Small intestine (tissue), 7 donors: Measurements from ENCODE around the gene HMGCR. TPM values are rescaled to one million over a fixed set of nuclear protein-coding genes. Genes with fewer than 3 reads are reported as not detected.
"Not testable (repeated sequence)": the region's sequence is repeated elsewhere in the genome, so short reads cannot be mapped to it uniquely, and the experiment has no call there.

Experiments
- DNase-seq, 2 donors: peaks; one replicate each; pipeline versions ENCODE4 v3.0.0 to v3.0.0-alpha.2; 2013
- FAIRE-seq: peaks from 2 replicates; lab custom pipeline; 2012; peaks lifted over from hg19 to GRCh38; lab: Jason Lieb, UNC
- H3K27ac ChIP-seq, 3 donors: one replicate each; pipeline ENCODE4 v1.5.1; 2013; ENCODE audit warnings: low read length in 2 of 3, mild to moderate bottlenecking in 2 of 3, control low read depth in 1 of 3, inconsistent platforms in 1 of 3, low read depth in 1 of 3, moderate library complexity in 1 of 3
- H3K27me3 ChIP-seq, 3 donors: one replicate each; pipeline ENCODE4 v1.6.1; 2013; ENCODE audit warnings: low read length in 3 of 3, inconsistent platforms in 1 of 3; ENCODE audit not compliant: control insufficient read depth in 3 of 3, insufficient read depth in 3 of 3
- H3K36me3 ChIP-seq, 3 donors: one replicate each; pipeline ENCODE4 v1.6.1; 2013; ENCODE audit warnings: low read length in 3 of 3, inconsistent platforms in 1 of 3, low read depth in 1 of 3, mild to moderate bottlenecking in 1 of 3, moderate library complexity in 1 of 3; ENCODE audit not compliant: control insufficient read depth in 3 of 3, insufficient read depth in 2 of 3
- H3K4me1 ChIP-seq, 3 donors: one replicate each; pipeline ENCODE4 v1.6.1; 2013; ENCODE audit warnings: low read length in 2 of 3, inconsistent platforms in 1 of 3, low read depth in 1 of 3, mild to moderate bottlenecking in 1 of 3, moderate library complexity in 1 of 3; ENCODE audit not compliant: control insufficient read depth in 3 of 3, insufficient read depth in 2 of 3
- H3K4me3 ChIP-seq, 3 donors: one replicate each; pipeline ENCODE4 v1.5.1; 2013; ENCODE audit warnings: low read length in 3 of 3, control low read depth in 1 of 3, inconsistent platforms in 1 of 3, low read depth in 1 of 3, mild to moderate bottlenecking in 1 of 3, moderate library complexity in 1 of 3
- H3K9me3 ChIP-seq, 2 donors: one replicate each; pipeline ENCODE4 v1.6.1; 2013; ENCODE audit warnings: low read depth in 1 of 2, low read length in 1 of 2; ENCODE audit not compliant: control insufficient read depth in 2 of 2, insufficient read depth in 1 of 2
- WGBS, 3 donors: extraction: QIAGEN DNeasy Blood & Tissue Kit; methylation state at CpG; one replicate each; pipeline ENCODE4 v1.1.7; 2013; 5-methylcytosine and 5-hydroxymethylcytosine counted together
- polyA plus RNA-seq, 4 donors: library from polyadenylated mRNA; stranded (reverse) in 3 of 4; unstranded in 1 of 4; fragments of 200-250 nt in 3 of 4; fragments of 120-200 nt in 1 of 4; gene quantifications; one replicate each; pipeline versions ENCODE4 v1.2.1 to v1.2.3, GENCODE V29; 2013
- donor health status: healthy with polysubstance abuse.
- donor health status: control.
- donor health status: control.
- donor health status: Bipolar disorder and iron deficiency.
- donor health status: healthy.

Gene HMGCR
- polyA plus RNA-seq, 4 donors = 3.8 to 54.3 (median 29.3) TPM

DNA sequence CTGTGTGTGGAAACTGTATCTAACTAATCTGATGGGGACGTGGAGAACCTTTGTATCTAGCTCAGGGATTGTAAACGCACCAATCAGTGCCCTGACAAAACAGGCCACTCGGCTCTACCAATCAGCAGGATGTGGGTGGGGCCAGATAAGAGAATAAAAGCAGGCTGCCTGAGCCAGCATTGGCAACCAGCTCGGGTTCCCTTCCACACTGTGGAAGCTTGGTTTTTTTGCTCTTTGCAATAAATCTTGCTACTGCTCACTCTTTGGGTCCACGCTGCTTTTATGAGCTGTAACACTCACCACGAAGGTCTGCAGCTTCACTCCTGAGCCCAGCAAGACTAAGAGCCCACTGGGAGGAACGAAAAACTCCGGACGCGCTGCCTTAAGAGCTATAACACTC lies 2.6 kb upstream of the HMGCR start:
- FAIRE-seq = not testable (repeated sequence)

GRCh38 chr5:75335486-75335885 lies 1.5 kb upstream of the HMGCR start:
- Histone ChIP-seq H3K4me3 (no peak overlapping the region), H3K4me1 (peaks cover 2 to 7% (median 4%) of the 10 kb centered on the region in 3 donors), H3K27me3 (no peaks in the 10 kb centered on the region), H3K36me3 (no peaks in the 10 kb centered on the region), H3K27ac (no peak overlapping the region), H3K9me3 (no peaks in the 10 kb centered on the region)
- 64 to 75% (median 65%) methylated on average over 2 of the region's 2 CpGs for WGBS, 3 donors
- DNase-seq = no peak
- no peak for FAIRE-seq

More for the DNA sequence above, 2.6 kb upstream of the HMGCR start:
- not testable (repeated sequence) for H3K27me3 ChIP-seq, H3K9me3 ChIP-seq, DNase-seq, H3K4me3 ChIP-seq, H3K36me3 ChIP-seq, H3K27ac ChIP-seq, H3K4me1 ChIP-seq
- 81 to 93% (median 85%) methylated on average over 9 to 10 of the region's 10 CpGs for WGBS, 3 donors

DNA sequence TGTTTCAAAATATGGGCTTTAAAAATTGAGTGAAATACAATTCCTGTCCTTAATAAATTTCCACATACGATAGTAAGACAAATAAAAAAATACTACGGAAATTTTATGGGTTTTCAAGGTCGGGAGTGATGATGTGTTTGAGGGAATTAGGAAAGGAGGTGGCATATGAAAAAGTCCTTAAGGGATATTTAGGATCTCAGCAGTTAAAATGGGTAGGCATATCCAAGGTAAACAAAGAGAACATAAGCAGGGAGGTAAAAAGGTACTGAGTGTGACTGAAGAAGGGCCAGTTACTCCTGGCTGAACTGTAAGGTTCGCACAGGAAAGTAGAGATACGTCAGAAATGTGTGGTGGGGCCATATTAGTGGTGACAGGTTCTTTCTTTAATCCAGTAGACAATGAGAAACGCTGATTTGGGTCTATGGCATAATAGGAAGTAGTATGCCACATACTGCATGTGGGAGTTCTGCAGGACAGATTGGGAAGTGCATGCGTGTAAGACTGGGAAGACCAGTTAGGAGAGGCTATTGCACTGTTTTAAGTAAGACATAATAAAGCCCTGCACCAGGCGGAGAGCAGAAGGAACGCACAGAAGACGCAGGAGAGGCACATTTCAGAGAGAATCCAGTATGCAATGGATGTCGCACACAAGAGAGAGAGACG lies 937 bp upstream of the HMGCR start:
- WGBS, 3 donors = 5 to 13% (median 7%) methylated on average over 12 of the region's 12 CpGs
- Histone ChIP-seq H3K36me3 (no peaks in the 10 kb centered on the region), H3K4me1 (peaks cover 2 to 7% (median 4%) of the 10 kb centered on the region in 3 donors), H3K4me3 (peak overlapping the region; percentile 28 to 96 (median 82)), H3K9me3 (no peaks in the 10 kb centered on the region), H3K27ac (peak overlapping the region; percentile 69 to 90 (median 89)), H3K27me3 (no peaks in the 10 kb centered on the region)
- peak; percentile 77 to 81 for DNase-seq
- no peak for FAIRE-seq

- no peaks in the 10 kb centered on the region for H3K9me3 ChIP-seq
- DNase-seq (peak; percentile 43 to 69), FAIRE-seq (no peak)
- H3K36me3 ChIP-seq = no peaks in the 10 kb centered on the region
- peak overlapping the region; percentile 82 to 99 (median 96) for H3K4me3 ChIP-seq
- 0 to 1% (median 1%) methylated on average over 45 to 50 of the region's 50 CpGs for WGBS, 3 donors
- peak overlapping the region; percentile 75 to 94 (median 91) for H3K27ac ChIP-seq
- H3K27me3 ChIP-seq = no peaks in the 10 kb centered on the region
- H3K4me1 ChIP-seq = peaks cover 2 to 7% (median 5%) of the 10 kb centered on the region in 3 donors
Measured at GRCh38 chr5:75337366-75338021, 474 bp downstream of the HMGCR start.

DNA sequence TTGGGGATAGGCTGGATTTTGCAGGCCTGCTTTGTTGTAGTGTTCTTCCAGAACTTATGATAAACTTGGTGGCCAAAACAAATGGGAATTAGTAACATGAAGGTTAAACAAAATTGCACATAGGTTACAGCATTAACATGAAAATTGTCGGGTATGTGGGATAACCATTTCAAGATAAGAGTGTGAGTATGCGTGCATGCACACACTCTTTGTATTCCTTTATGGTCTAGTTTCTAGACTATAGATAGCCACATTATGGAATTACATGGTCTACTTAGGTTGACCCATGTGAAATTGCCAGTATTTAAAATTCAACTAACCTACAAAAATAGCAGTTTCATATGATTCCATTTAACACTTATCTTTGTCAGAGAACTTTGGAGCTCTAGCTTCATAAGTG lies 1.4 kb downstream of the HMGCR start:
- WGBS, 3 donors = 7 to 56% (median 31%) methylated on average over 2 of the region's 2 CpGs
- Histone ChIP-seq H3K27me3 (no peaks in the 10 kb centered on the region), H3K4me1 (peaks cover 2 to 7% (median 5%) of the 10 kb centered on the region in 3 donors), H3K9me3 (no peaks in the 10 kb centered on the region), H3K4me3 (peak overlapping the region; percentile 31 to 96 (median 82)), H3K36me3 (peaks cover 0 to 6% (median 0%) of the 10 kb centered on the region in 3 donors), H3K27ac (no peak overlapping the region)
- FAIRE-seq (no peak), DNase-seq (no peak)

DNA sequence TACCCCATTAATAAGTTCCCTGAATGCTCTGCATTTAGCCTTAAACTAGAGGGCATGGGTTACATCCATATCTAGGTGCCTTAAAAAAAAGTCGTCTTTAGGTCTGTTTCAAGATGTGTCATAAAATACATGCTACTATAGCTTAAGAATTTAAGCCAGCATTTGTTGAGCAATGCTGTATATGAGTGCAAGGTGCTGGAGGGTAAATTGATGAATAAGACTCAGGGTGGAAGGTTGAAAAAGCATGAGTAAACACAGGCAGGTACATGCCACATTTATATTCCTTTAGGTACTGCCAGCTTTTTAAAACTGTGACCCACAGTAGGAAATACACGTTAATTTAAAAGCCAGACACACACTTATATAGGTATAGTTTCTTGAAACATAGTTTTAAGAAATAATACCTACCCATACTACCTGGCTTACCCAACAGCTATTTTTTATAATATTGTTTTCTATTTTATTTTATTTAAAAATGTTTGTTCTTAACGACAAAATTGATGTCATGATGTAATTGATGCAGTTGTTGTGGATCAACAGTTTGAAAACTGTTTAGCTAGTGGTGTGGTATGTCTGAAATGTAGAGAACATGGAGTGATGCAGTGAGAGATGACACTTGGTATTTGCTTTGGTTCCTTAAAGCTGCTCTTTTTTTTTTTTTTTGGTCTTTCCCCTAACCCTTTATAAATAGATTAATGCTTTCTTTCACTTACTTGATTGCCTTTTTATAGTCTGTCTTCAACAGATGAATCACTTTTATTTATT lies 3.9 kb downstream of the HMGCR start:
- H3K36me3 ChIP-seq = peaks cover 0 to 12% (median under 1%) of the 10 kb centered on the region in 3 donors
- FAIRE-seq = no peak
- H3K27ac ChIP-seq = no peak overlapping the region
- H3K4me3 ChIP-seq = no peak overlapping the region
- DNase-seq = no peak
- no peaks in the 10 kb centered on the region for H3K27me3 ChIP-seq
- no peaks in the 10 kb centered on the region for H3K9me3 ChIP-seq
- H3K4me1 ChIP-seq = peaks cover 2 to 6% (median 2%) of the 10 kb centered on the region in 3 donors
- WGBS, 3 donors = 56 to 69% (median 57%) methylated on average over 3 of the region's 3 CpGs

DNA sequence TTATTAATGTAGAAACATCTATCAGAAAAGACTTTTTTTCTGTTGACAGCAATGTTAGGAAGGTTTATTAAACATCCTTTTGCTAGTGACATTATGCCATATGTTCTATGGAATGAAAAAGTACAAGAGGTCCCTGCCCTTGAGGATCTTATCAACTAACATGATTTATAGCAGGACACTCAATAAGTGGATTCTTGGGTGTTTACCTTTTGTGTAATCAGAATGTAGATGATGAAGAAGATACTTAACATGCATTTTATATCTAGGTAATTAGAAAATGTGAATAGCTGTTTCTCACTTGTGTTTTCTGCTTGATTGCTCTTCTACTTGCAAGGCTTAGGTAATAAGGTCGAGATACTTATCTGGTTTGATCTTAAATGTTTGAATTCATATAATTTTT lies 4.9 kb downstream of the HMGCR start:
- no peak for FAIRE-seq
- DNase-seq = no peak
- Histone ChIP-seq H3K4me3 (no peak overlapping the region), H3K27ac (no peak overlapping the region), H3K36me3 (peaks cover 3 to 19% (median 3%) of the 10 kb centered on the region in 3 donors), H3K9me3 (no peaks in the 10 kb centered on the region), H3K4me1 (peaks cover 2 to 3% (median 2%) of the 10 kb centered on the region in 3 donors), H3K27me3 (no peaks in the 10 kb centered on the region)
- WGBS, 3 donors = 28 to 72% (median 63%) methylated on average over 1 of the region's 1 CpG

DNA sequence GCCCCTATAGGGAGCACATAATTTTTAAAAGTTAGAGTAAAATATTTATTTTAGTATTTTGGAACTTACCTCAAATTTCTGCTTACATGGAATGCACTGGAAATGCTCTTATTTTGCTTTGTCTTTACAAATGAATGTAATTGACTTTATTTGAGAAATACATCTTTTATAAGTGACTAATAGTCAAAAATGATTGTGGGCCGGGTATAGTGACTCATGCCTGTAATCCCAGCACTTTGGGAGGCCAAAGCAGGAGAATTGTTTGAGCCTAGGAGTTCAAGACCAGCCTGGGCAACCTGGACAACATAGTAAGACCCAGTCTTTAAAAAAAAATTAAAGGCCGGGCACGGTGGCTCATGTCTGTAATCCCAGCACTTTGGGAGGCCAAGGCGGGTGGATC lies 5.8 kb downstream of the HMGCR start:
- no peaks in the 10 kb centered on the region for H3K27me3 ChIP-seq
- H3K4me3 ChIP-seq = no peak overlapping the region
- FAIRE-seq (no peak), DNase-seq (no peak)
- H3K9me3 ChIP-seq = no peaks in the 10 kb centered on the region
- 90 to 96% (median 95%) methylated on average over 4 of the region's 4 CpGs for WGBS, 3 donors
- H3K4me1 ChIP-seq = peaks cover 2 to 3% (median 2%) of the 10 kb centered on the region in 3 donors
- H3K36me3 ChIP-seq = peaks cover 3 to 19% (median 6%) of the 10 kb centered on the region in 3 donors
- H3K27ac ChIP-seq = no peak overlapping the region
